IMR-90 (cell line): ENCODE results near the gene RTEL1. TPM values are rescaled to one million over a fixed set of nuclear protein-coding genes. Genes with fewer than 3 reads are reported as not detected.

Experiments used
- ATAC-seq: fragments of 200-7000 bp; cut with Tn5 transposase; 2 replicates; pipeline ENCODE4 v1.9.1; 2020; ENCODE audit warnings: low read depth, mild to moderate bottlenecking, moderate library complexity
- BruUV-seq: library from RNA; stranded (reverse); fragments of 400-500 nt; replicated peaks from 2 replicates; lab custom pipeline; 2021; lab: Mats Ljungman, UMichigan
- CTCF ChIA-PET: fragments of 300-600 bp; formaldehyde crosslinking; extraction: SDS; loops from one replicate; lab custom pipeline; 2021; ENCODE audit warnings: antibody characterized with exemption; lab: Yijun Ruan, JAX
- POLR2A ChIA-PET: fragments of 300-600 bp; sonication (Branson Sonifier 250); formaldehyde crosslinking; loops from one replicate; lab custom pipeline; 2022; ENCODE audit warnings: antibody characterized with exemption; ENCODE audit not compliant: unreplicated experiment; lab: Charles Lee
- DNase-seq: peaks from one replicate; pipeline ENCODE4 v3.0.0; 2013
- H2AFZ ChIP-seq: replicated peaks from 2 replicates; pipeline ENCODE3; 2013; ENCODE audit warnings: low read length, mild to moderate bottlenecking; ENCODE audit not compliant: poor library complexity
- H2AK5ac ChIP-seq: 2 replicates; pipeline ENCODE4 v1.6.1; 2013; ENCODE audit warnings: low read depth, low read length, inconsistent platforms
- H2AK9ac ChIP-seq: replicated peaks from 2 replicates; pipeline ENCODE3; 2013; ENCODE audit warnings: mild to moderate bottlenecking, low read depth, low read length, moderate library complexity; ENCODE audit not compliant: poor library complexity
- H2BK120ac ChIP-seq: 2 replicates; pipeline ENCODE4 v1.6.1; 2013; ENCODE audit warnings: low read depth, low read length, inconsistent platforms
- H2BK15ac ChIP-seq: 3 replicates; pipeline ENCODE4 v1.6.1; 2013; ENCODE audit warnings: low read depth, low read length, inconsistent platforms
- H2BK20ac ChIP-seq: 2 replicates; pipeline ENCODE4 v1.6.1; 2013; ENCODE audit warnings: low read depth, mild to moderate bottlenecking, inconsistent platforms, low read length, moderate library complexity
- H2BK5ac ChIP-seq: 2 replicates; pipeline ENCODE4 v1.6.1; 2013; ENCODE audit warnings: mild to moderate bottlenecking, low read depth, low read length, inconsistent platforms; ENCODE audit not compliant: poor library complexity, severe bottlenecking
- H3K14ac ChIP-seq: replicated peaks from 2 replicates; pipeline ENCODE4 v1.6.1; 2013; ENCODE audit warnings: low read depth, low read length, inconsistent platforms
- H3K18ac ChIP-seq: 2 replicates; pipeline ENCODE4 v1.6.1; 2013; ENCODE audit warnings: low read depth, low read length, control low read depth
- H3K23ac ChIP-seq: 2 replicates; pipeline ENCODE4 v1.6.1; 2013; ENCODE audit warnings: low read depth, low read length, inconsistent platforms
- H3K27ac ChIP-seq: 2 replicates; pipeline ENCODE4 v1.5.1; 2013; ENCODE audit warnings: mild to moderate bottlenecking, control low read depth, low read length; ENCODE audit not compliant: insufficient read depth
- H3K27me3 ChIP-seq: 2 replicates; pipeline ENCODE4 v1.6.1; 2013; ENCODE audit warnings: low read length; ENCODE audit not compliant: control insufficient read depth, insufficient read depth
- H3K36me3 ChIP-seq: 2 replicates; pipeline ENCODE4 v1.6.1; 2013; ENCODE audit warnings: low read length, mixed read lengths; ENCODE audit not compliant: control insufficient read depth, insufficient read depth
- H3K4ac ChIP-seq: 2 replicates; pipeline ENCODE4 v1.6.1; 2013; ENCODE audit warnings: low read depth, low read length, inconsistent platforms
- H3K4me1 ChIP-seq: 2 replicates; pipeline ENCODE4 v1.6.1; 2013; ENCODE audit warnings: low read length, mixed read lengths; ENCODE audit not compliant: control insufficient read depth, insufficient read depth
- H3K4me2 ChIP-seq: 2 replicates; pipeline ENCODE4 v1.6.1; 2013; ENCODE audit warnings: low read depth, mild to moderate bottlenecking, control low read depth, low read length, moderate library complexity
- H3K4me3 ChIP-seq: 2 replicates; pipeline ENCODE4 v1.5.1; 2013; ENCODE audit warnings: low read depth, mild to moderate bottlenecking, control low read depth, low read length, moderate library complexity; ENCODE audit not compliant: insufficient read depth
- H3K56ac ChIP-seq: 2 replicates; pipeline ENCODE4 v1.6.1; 2013; ENCODE audit warnings: low read length, inconsistent platforms; ENCODE audit not compliant: insufficient read depth; ENCODE audit errors: extremely low read depth
- H3K79me1 ChIP-seq, 2 experiments: 2 replicates each; pipeline ENCODE4 v1.6.1; 2013; ENCODE audit warnings: low read length in 2 of 2, inconsistent platforms in 1 of 2, low read depth in 1 of 2
- H3K9ac ChIP-seq: 2 replicates; pipeline ENCODE4 v1.6.1; 2013; ENCODE audit warnings: low read depth, low read length, control low read depth
- H3K9me1 ChIP-seq: 2 replicates; pipeline ENCODE4 v1.6.1; 2013; ENCODE audit warnings: low read length, inconsistent platforms; ENCODE audit not compliant: insufficient read depth
- H3K9me3 ChIP-seq: 2 replicates; pipeline ENCODE4 v1.6.1; 2013; ENCODE audit warnings: low read length; ENCODE audit not compliant: control insufficient read depth, insufficient read depth
- H4K20me1 ChIP-seq: 2 replicates; pipeline ENCODE4 v1.6.1; 2013; ENCODE audit warnings: low read length, inconsistent platforms; ENCODE audit not compliant: insufficient read depth
- H4K5ac ChIP-seq: 2 replicates; pipeline ENCODE4 v1.6.1; 2013; ENCODE audit warnings: mild to moderate bottlenecking, low read depth, low read length, control low read depth
- H4K8ac ChIP-seq, 2 experiments: 2 replicates each; pipeline ENCODE4 v1.6.1; 2013; ENCODE audit warnings: low read depth in 2 of 2, low read length in 2 of 2, control low read depth in 1 of 2, inconsistent platforms in 1 of 2
- H4K91ac ChIP-seq: 2 replicates; pipeline ENCODE4 v1.6.1; 2013; ENCODE audit warnings: low read depth, low read length, inconsistent platforms; ENCODE audit not compliant: insufficient read depth
- MAZ ChIP-seq: IDR thresholded peaks from 2 replicates; pipeline ENCODE4 v1.6.1; 2012; ENCODE audit warnings: low read depth, mild to moderate bottlenecking, low read length, improper control_type of control experiment, moderate library complexity, borderline replicate concordance
- MXI1 ChIP-seq: IDR thresholded peaks from 2 replicates; pipeline ENCODE4 v1.6.1; 2012; ENCODE audit warnings: low read depth, mild to moderate bottlenecking, low read length, moderate library complexity, borderline replicate concordance
- WGBS, 2 experiments: methylation state at CpG; one replicate each; pipeline versions ENCODE4 v1.1.5 to v1.1.7; 2013; ENCODE audit warnings: missing lambda C conversion rate in 2 of 2; ENCODE audit not compliant: insufficient read length in 1 of 2; ENCODE audit errors: extremely low coverage in 2 of 2; 5-methylcytosine and 5-hydroxymethylcytosine counted together
- dilution Hi-C: fragments of 300-500 bp; cut with HindIII; formaldehyde crosslinking; loops from one replicate; pipeline ENCODE4 v1.14.3; 2018; ENCODE audit warnings: low sequenced_read_pairs; ENCODE audit not compliant: unreplicated experiment
- in situ Hi-C: fragments of 300-500 bp; cut with MboI; formaldehyde crosslinking; loops from 3 replicates; pipeline ENCODE4 v1.14.3; 2019; ENCODE audit warnings: low sequenced_read_pairs, inconsistent platforms, mixed read lengths
- intact Hi-C: fragments of 100-400 bp; cut with micrococcal nuclease; formaldehyde crosslinking; loops from 2 replicates; pipeline ENCODE4 v1.10.0; 2022
- polyA plus RNA-seq, 3 experiments: library from polyadenylated mRNA; depleted of rRNA; stranded (reverse); fragments of >200 nt; gene quantifications; 2 replicates each; pipeline ENCODE4 v1.2.3, GENCODE V29; 2012; ENCODE audit warnings: low replicate concordance in 1 of 3
- total RNA-seq: library from RNA; depleted of rRNA; stranded (reverse); fragments of >200 nt; gene quantifications from 2 replicates; pipeline ENCODE4 v1.2.3, GENCODE V29; 2012

RTEL1 gene
- total and polyA plus RNA-seq, 2 of the 4 experiments (the other 2 are of a cell fraction): 14.7 to 18.8 TPM

DNA sequence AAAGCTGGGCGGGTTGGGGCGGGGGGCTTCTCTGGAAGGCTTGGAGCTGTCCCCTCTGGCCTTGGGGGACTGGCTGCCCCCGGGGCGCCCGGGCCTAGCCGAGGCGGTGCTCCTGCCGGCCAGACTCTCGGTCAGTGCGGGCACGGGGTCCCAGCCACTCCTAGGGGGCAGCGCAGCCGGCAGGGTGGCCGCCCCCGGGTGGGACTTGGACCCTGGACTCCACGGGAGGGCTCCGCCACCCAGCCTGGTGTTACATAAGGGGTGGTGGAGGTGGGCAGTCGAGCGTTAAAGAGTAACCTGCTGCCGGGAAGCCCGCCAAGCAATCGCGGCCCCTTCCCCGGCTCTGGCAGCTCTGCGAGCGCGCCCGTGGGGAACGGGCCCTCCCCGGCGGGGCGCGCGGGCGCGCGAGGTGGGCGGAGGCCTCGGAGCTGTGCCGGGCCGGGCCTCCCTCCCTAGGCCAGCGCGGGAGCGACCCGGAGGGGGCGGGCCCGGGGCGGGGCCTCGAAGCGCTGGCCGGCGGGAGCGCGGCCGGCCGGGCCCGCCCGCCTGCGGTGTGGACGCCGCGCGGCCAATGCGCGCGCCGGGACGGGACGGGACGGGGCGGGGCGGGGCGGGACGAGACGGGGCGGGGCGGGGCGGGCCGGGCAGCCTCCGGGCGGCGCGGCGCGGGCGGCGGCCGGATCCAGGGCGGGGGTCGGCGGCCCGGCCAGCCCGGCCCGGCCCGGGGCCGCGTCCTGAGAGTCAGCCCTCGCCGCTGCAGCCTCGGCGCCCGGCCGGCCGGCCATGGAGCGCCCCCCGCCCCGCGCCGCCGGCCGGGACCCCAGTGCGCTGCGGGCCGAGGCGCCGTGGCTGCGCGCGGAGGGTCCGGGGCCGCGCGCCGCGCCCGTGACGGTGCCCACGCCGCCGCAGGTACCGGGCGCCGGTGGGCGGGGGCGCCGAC lies 81.3 kb downstream of the RTEL1 start, which contains the start of gene SLC2A4RG:
Gene SLC2A4RG, plus strand, starts transcription at position 647 of the 940 bp plus-strand sequence. Its CDS starts 137 bp downstream, at position 784.
- Histone ChIP-seq H3K14ac (peak within 1 kb of the TSS; percentile 93), H4K8ac (peak within 1 kb of the TSS; percentile 63 to 88), H2BK5ac (peak within 1 kb of the TSS; percentile 75), H3K27me3 (no peaks in the 10 kb centered on the region), H3K9ac (peak within 1 kb of the TSS; percentile 87), H2AK5ac (peak within 1 kb of the TSS; percentile 89), H3K36me3 (peaks cover 37% of the 10 kb centered on the region; the same call in 1 of the 2 replicates), H2AFZ (peak within 1 kb of the TSS; percentile 82), H4K5ac (peak within 1 kb of the TSS; percentile 19), H3K4me3 (peak within 1 kb of the TSS; percentile 54), H3K9me3 (no peaks in the 10 kb centered on the region), H3K4me1 (peaks cover 10% of the 10 kb centered on the region), H2BK15ac (no peak within 1 kb of the TSS), H3K9me1 (no peaks in the 10 kb centered on the region), H3K4me2 (peak within 1 kb of the TSS; percentile 87), H3K56ac (peak within 1 kb of the TSS; percentile 90), H3K4ac (peak within 1 kb of the TSS; percentile 94), H3K23ac (peak within 1 kb of the TSS; percentile 94), H2BK120ac (no peak within 1 kb of the TSS), H3K79me1 (peaks cover 4 to 12% of the 10 kb centered on the region in 2 experiments; a peak in 2 of 4 replicates), H2BK20ac (no peak within 1 kb of the TSS), H2AK9ac (peak within 1 kb of the TSS; percentile 99), H4K91ac (peak within 1 kb of the TSS; percentile 88), H3K18ac (no peak within 1 kb of the TSS; the same call in 1 of the 2 replicates), H4K20me1 (peaks cover 22% of the 10 kb centered on the region), H3K27ac (peak within 1 kb of the TSS; percentile 91)
- ChIA-PET CTCF (interaction anchor here (0.5 kb wide), 1 partner anchor 40 kb away, joined by 5 read pairs; no protein-coding TSS in a partner anchor), POLR2A (interaction anchor here (0.6 kb wide), 1 partner anchor 12 kb away, joined by 13 read pairs; no protein-coding TSS in a partner anchor)
- intact Hi-C loops: no loop called here
- in situ Hi-C loops: no loop called here
- 0% methylated on average over 45 of the region's 136 CpGs; no CpG with 5 or more reads in 1 of the 2 experiments for WGBS, 2 experiments
- DNase-seq (peak; percentile 62), ATAC-seq (peak; percentile 74)
- dilution Hi-C loops: no loop called here
- BruUV-seq: no TSS peak
- peak; percentile 28; the same call in 1 of the 2 replicates for TF ChIP-seq MAZ
- TF ChIP-seq MXI1: no peak
